SKM-1 (cell line): ENCODE results near the gene RLN1.
"Not testable (repeated sequence)": the region's sequence is repeated elsewhere in the genome, so short reads cannot be mapped to it uniquely, and the experiment has no call there.

Experiments
- DNase-seq: peaks from one replicate; lab custom pipeline; 2025; ENCODE audit not compliant: unreplicated experiment; lab: John Stamatoyannopoulos, UW

RLN1 gene

DNA sequence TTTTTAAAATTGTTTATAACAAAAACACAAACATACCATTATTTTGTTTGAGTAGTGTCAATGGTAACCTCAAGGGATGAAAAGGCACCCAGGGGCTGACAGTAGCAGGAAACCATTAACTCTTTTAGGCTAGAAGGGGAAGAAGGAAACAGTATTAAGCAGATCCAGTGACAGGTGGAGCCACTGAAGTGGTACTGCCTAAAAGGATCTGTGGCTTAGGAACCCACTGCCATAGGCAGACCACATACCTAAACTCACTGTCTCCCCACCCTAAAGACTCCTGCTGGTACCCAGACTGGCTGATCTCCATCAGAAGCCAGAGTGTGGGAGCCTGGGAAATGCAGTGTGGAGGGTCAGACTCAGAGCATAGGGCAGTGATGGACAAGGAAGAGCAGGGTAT lies 13.5 kb downstream of the RLN1 start:
- DNase-seq, result no peak

DNA sequence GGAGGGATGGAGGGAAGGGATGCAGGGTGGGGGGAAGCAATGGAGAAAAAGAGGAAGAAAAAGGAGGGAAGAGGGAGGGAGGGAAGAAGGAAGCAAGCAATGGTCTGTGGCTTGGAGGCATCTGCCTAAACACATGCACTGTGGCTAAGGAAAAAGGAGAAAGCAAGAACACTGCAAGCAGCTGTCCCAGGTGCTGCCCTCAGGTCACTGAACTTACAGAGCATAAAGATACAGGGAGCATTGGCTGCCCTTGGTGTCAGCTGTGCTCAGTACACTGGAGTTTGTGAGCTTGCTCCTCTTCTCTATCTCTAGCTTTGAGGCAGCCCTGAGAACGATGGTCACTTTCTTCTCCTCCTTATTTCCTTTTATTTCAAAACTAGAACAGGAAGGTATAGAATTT lies 18.1 kb downstream of the RLN1 start:
- not testable (repeated sequence) for DNase-seq

DNA sequence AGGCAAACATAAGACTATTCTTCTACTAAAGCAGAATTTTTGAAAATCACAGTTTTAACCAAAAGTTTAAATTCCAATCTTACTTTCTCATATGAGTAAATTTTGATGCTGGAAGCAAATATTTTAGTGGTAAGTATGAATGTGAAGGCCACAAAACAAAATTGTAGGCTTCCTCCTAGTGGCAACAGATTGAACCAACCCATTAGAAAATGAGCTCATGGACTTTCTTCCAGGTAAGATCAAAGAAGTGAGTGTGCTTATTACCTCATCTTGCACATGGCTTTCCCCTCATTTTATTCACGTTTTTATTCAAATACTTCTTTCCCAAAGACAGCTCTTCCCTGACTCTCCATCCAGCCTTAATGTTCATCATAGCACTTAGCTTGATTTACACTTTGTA lies 18.6 kb downstream of the RLN1 start:
- no peak for DNase-seq

DNA sequence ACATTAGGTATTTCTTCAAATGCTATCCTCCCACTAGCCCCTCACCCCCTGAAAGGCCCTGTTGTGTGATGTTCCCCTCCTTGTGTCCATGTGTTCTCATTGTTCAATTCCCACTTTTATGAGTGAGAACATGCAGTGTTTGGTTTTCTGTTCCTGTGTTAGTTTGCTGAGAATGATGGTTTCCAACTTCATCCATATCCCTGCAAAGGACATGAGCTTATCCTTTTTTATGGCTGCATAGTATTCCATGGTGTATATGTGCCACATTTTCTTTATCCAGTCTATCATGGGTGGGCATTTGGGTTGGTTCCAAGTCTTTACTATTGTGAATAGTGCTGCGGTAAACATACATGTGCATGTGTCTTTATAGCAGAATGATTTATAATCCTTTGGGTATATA lies 23.3 kb downstream of the RLN1 start:
- not testable (repeated sequence) for DNase-seq

DNA sequence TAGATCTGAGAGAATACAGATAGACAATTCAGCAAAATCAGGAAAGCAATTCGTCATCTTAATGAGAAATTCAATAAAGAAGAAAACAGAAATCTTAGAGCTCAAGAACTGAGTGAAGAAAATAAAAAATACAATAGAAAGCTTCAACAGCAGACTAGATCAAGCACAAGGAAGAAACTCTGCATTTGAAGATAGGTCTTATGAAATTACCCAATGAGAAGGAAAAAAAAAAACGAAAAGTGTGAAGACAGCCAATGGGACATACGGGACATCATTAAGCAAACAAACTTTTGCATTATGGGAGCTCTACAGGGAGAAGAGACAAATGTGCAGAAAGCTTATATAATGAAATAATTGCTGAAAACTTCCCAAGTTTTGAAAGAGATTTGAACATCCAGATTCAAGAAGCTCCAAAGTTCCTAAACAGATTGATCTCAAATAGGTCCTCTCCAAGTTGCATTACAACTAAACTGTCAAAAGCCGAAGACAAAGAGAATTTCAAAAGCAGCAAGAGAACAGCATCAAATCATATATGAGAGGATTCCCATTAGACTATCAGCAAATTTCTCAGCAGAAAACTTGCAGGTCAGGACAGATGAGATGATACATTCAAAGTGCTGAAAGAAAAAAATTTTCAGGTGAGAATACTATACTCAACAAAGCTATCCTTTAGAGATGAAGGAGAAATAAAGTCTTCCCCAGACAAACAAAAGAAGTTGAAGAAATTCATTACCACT lies 24.3 kb downstream of the RLN1 start:
- DNase-seq, result no peak

DNA sequence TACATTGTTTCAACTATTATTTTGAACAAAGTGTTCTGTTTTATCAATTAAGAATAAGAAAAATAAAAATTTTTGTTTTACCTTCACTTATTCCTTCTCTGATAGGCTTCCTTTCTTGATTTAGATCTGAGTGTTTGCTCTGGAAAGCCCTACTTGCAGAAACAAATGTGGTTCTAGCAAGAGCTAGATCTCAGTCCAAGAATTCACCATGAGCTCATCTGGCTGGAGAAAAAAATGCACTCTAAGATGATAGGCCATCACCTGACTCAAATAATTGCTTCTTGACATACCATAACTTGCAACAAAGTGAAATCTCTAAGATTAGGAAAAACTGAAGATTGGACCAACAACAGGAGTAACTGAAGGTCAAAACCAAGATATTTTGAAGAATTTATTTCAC lies 28.8 kb downstream of the RLN1 start:
- DNase-seq, result no peak

DNA sequence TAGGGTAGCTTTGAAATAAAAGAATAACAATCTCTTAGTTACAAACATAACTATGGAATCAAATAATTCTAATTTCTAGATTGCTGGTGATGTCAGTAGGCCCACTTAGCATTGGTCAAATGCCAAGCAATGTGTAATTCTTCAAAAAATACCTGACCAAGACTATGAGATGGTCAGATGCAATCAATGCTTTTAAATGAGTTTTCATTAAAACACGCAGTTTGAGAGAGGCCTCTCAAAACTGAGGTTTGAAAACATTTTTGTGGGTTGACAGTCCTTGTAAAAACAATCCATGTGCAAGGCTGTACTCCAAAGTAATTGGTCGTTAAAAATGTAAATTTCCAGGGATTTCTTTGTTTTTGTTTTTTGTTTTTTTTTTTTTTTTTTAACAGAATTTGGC lies 33.9 kb downstream of the RLN1 start:
- no peak for DNase-seq

DNA sequence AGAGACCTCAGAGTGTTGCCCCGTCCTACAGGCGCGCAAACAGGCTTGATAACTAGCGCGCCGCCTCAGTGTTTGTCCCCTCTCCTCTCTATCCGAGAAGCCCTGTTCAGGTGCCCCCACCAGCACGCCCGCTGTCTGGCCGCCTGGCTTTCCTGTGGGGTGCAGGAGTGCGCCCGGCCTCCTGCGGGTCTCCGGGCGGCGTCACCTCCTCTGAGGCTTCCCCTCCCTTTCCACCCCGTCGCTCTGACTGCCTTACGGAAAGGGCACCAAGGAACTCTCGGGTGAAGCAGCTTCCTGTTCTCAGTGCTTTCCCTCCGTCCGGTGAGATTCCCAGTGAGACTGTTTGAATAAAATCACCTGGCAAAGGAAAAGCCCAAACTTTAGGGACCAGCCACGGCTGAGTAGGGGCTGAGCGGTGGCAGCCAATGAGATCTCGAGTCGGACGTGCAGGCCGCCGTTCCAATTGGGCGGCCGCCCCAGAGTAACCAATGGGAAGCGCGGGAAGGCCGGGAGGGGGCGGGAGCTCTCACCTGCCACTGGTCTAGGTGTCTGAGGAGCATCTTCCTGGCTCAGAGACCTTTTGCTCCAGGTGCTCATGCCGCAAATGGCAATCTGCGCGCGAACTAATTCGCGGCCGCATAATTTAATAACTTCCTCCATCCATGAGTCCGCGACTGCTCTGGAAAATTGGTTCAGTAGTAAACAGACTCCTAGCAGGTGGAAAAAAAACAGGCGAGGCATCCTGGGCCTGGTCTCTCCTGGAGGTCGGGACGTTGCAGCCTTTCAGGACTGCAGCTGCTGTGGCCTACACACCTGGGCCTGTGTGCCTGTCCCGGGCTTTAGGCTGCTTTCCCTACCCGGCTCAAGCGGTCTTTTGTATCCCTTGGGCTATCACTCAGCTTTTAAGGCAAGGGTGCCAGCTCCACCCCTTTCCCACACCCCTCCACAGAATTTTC lies 35.6 kb downstream of the RLN1 start, which contains the start of gene RLN2:
RLN2 (minus strand) TSS at position 877 of the 956 bp plus-strand sequence; CDS start at position 741, 136 bp downstream.
- not testable (repeated sequence) for DNase-seq

DNA sequence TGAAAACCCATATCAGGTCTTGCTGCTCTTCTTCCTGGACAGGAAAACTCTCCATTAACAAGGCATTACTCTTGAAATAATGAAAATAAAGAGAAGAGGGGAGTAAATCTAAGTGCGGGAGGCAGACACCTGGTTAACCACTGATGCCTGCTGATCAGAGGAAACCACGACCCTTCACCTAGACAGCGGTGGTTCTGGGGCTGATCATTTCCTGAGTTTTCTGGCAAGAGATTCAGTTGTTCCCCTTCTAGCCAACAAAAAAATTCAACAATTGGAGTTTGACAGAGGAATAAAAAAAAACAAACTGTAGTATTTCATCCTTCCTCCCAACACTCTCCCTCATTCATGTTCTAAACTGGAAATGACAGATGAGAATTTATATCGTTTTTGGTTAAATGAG lies 38.1 kb downstream of the RLN1 start:
- DNase-seq, result no peak

DNA sequence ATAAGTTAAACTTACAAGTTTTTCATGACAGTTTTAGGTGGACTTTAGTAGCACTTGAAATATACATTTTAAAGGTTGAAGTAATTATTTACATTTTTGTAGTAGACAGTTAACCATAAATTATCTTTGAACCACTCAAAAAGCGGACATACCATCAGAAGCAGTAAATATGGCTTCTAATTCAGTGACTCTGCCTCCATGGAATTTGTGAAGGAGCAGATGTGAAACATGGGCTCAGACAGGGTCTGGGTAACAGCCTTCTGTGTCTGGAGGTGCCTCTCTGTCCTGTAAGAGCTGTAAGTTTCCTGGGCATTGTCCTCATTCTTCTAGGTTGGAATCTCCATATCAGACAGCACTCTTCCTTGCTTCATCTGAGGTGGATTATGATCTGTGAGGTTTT lies 47.5 kb downstream of the RLN1 start:
- DNase-seq, result no peak

DNA sequence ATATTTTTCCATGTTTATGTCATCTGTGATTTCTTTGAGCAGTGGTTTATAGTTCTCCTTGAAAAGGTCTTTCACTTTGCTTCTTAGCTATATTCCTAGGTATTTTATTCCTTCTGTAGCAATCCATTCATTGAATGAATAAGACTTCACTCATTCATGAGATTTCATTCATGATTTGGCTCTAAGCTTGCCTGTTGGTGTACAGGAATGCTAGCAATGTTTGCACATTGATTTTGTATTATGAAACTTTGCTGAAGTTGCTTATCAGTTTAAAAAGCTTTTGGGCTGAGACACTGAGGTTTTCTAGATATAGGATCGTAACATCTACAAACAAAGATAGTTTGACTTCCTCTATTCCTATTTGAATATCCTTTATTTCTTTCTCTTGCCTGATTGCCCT lies 51.1 kb downstream of the RLN1 start:
- no peak for DNase-seq

DNA sequence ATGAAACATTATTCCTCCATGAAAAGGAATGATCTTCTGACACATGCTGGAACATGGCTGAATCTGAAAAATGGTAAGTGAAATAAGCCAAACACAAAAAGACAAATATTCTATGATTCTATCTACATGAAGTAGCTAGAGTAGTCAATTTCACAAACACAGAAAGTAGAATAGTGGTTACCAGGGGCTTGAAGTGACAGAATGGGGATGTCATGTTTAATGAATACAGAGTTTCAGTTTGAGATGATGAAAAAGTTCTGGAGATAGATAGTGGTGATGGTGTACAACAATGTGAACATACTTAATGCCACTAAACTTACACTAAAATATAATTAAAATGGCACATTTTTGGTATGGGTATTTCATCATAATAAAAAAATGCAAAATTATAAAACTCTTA lies 53.4 kb downstream of the RLN1 start:
- DNase-seq, result no peak
